CD4-positive, alpha-beta T cell treated with Interferon gamma for 1 hour (primary cell): ENCODE data around the gene CDCA7L.
"Not testable (repeated sequence)": the region's sequence is repeated elsewhere in the genome, so short reads cannot be mapped to it uniquely, and the experiment has no call there.

Experiments
- DNase-seq: peaks from one replicate; pipeline ENCODE4 v3.0.0-alpha.2; 2020

CDCA7L gene

GRCh38 chr7:21943436-21943835 lies 2.3 kb downstream of the CDCA7L start:
- no peak for DNase-seq

GRCh38 chr7:21942955-21943354 lies 2.7 kb downstream of the CDCA7L start:
- no peak for DNase-seq

GRCh38 chr7:21941611-21942141 lies 4.0 kb downstream of the CDCA7L start:
- DNase-seq: peak; percentile 34

DNA sequence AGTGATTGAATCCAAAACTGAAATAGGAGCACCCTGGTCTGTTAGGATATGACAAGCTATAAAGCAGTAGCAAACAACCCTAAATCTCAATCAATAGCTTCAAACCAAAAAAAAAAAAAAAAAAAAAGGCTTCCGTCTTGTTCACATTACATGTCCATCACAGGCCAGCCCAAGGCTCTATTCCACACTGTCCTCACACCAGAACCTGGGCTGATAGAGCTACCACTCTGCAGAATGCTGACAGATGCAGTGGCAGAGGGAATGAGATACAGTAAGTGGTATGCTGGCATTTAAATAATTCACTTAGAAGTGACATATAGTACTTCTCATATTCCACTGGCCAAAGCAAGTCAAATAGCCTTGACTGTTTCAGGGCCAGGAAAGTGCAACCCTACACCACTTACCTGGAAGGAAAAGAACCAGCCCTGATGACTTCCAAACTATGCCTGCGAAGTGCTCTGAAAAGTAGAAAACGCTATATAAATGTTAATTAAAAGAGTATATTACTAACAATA lies 5.8 kb downstream of the CDCA7L start:
- no peak for DNase-seq

DNA sequence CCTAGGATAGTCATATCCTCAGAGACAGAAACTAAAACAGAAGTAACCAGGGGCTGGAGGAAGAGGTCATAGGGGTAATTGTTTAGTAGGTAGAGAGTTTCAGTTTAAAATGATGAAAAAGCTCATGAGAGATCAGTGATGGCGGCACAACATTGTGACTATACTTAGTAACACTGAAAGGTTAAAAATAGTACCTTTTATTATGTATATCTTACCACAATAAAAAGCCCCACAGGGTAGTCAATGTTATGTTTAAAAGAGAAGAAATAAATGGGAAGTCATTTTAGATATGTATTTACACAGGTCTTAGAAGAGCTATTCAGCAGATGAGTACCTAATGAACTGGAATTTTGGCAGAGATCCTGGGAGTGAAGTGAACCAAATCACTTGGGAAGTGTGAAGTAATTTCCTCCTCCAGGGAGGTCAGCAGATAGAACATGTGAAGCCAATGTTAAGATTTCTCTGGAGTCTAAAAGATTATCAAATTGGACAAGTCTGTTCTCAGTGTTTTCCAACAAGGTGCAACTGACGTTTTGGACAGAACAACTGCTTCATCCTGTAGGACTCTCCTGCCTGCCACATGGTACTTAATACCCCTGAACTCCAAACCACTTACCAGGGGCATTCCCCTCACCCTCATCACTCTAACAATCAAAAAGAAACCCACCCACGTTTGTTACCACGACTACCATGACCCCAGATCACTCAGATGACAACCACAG lies 6.4 kb downstream of the CDCA7L start:
- no peak for DNase-seq

DNA sequence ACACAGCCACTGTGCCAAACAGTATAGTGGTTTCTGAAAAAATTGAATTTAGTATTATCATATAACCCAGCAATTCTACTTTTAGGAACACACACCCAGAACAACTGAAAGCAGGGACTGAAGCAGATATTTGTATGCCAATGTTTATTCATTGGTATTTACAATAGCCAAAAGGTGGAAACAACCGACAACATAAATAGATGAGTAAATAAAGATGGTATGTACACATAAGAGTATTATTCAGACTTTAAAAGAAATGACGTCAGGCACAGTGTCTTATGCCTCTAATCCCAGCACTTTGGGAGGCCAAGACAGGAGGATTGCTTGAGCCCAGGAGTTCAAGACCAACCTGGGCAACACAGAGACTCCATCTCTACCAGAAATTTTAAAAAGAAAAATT lies 7.2 kb downstream of the CDCA7L start:
- DNase-seq: no peak

GRCh38 chr7:21934808-21935207 lies 10.9 kb downstream of the CDCA7L start:
- DNase-seq: no peak

- DNase-seq: not testable (repeated sequence)
Measured at GRCh38 chr7:21933293-21933692, 12.4 kb downstream of the CDCA7L start.

DNA sequence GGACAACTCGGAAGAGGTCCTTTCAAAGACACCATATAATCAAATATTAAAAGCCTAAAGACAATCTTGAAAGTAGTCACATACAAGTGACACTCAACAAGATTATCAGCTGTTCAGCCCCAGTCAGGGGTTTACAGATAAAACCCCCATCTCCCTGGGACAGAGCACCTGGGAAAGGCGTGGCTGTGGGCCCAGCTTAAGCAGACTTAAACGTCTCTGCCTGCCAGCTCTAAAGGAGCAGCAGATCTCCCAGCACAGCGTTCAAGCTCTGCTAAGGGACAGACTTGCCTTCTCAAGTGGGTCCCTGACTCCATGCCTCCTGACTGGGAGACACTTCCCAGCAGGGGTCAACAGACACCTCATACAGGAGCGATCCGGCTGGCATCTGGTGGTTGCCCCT lies 18.0 kb downstream of the CDCA7L start:
- no peak for DNase-seq

- DNase-seq: no peak
Measured at GRCh38 chr7:21926448-21926847, 19.3 kb downstream of the CDCA7L start.

DNA sequence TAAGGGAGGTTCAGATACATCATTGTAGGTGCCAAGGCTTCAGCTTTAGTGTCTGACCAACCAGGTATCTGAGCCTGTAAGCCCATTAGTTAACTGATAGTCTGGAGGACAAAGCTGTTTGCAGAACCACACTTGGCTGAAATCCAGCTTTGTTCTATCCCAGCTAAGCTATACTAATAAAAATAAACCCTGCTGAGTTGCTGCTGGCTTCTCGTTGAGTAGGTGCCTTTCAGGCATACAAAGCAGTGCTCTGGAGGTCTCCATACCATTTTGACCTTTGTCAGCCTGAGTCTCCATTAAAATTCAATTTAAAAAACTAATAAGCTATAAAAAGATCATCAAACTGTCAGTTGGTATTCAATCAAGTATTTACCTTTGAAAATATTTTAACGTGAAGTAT lies 22.0 kb downstream of the CDCA7L start:
- DNase-seq: no peak

DNA sequence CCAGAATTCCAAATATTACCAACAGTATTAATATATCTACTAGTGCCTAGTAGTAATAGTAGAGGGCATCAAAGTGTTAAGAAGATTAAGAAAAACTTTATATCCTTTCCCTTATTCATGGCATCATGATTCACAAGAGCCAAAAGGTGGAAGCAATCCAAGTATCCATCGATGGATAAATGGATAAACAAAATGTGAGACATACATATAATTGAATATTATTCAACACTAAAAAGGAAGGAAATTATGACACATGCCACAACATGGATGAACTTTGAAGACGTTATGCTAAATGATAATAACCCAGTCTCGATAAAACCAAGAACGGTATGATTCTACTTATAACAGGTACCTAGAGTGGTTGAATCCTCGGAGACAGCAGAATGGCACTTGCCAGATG lies 23.1 kb downstream of the CDCA7L start:
- no peak for DNase-seq

- no peak for DNase-seq
Measured at GRCh38 chr7:21920936-21921335, 24.8 kb downstream of the CDCA7L start.

- no peak for DNase-seq
Measured at GRCh38 chr7:21918216-21918615, 27.5 kb downstream of the CDCA7L start.

GRCh38 chr7:21916629-21917028 lies 29.1 kb downstream of the CDCA7L start:
- DNase-seq: no peak

DNA sequence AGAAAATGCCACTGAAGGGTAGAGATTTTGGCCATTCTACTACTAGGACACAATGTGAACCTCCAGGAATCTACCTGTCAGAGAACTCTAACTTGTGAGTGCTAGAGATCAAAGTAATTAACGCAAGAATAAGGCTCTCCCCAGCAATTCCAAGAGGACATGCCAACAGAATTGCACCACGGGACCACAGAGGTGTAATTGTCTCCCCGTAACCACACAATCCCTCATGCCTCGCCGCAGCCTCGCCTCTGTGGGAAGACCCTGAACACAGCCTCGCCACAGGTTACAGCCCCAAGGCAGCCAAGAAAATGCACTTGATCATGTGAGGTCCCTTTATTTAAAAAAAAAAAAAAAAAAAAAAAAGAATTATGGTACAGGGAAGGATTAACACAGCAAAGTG lies 29.5 kb downstream of the CDCA7L start:
- DNase-seq: no peak

DNA sequence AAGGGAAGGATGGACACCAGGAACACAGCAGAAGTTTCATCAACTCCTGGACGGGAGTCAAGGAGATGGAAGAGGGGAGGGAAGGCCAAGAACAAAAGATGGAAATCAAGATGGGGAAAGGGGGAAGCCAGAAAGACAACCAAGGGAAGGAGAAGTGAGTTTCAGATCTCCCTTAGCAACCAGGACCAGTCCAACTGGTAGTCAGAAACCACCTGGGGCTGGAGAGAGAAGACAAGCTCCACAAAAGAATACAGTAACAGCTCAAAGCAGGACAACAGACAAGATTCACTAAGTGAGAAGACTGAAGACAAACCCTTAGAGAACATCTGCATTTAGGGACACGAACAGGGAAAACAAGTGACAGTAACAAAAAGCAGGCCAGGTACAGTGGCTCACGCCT lies 30.6 kb downstream of the CDCA7L start:
- no peak for DNase-seq

DNA sequence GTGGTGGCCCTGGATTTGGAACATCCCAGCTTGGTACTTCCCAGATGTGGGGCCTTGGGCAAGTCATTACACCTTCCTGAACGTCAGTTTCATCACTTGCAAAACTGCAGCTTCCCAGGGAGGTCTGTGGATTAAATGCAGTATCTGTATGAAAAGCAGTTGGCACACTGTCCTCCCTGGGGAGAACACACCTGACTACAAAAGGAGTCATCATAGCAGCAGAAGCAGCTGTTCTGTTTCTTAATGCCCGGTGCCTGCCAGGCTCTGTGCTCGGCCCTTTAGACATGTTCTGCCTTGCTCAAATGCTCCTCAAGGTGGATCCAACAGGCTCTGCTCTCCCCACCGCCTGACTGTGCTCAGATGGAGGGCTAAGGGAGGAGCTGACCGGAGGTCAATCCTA lies 31.0 kb downstream of the CDCA7L start:
- DNase-seq: no peak

GRCh38 chr7:21912931-21913780 lies 32.5 kb downstream of the CDCA7L start:
- DNase-seq: no peak

- DNase-seq: no peak
Measured at GRCh38 chr7:21912305-21912704, 33.4 kb downstream of the CDCA7L start.

- no peak for DNase-seq
Measured at GRCh38 chr7:21911341-21911875, 34.3 kb downstream of the CDCA7L start.

GRCh38 chr7:21910253-21910652 lies 35.4 kb downstream of the CDCA7L start:
- no peak for DNase-seq

DNA sequence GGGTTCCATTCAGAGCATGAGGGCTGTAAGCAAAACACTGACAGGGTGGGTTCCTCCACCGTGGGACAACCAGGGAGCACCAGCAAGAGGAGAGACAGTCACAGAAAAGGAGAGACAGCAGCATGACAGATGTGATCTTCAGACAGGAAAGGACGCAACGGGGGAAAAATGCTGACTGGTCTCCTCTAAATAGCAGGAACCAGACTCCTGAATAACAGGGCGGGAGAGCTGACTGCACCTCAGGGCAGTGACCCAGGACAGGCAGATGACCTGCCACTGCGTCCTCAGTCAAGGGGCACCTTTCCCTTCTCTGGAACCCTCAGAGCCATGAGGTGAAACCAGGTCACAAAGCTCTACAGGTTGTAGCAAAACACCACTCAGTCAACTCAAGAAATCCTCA lies 37.0 kb downstream of the CDCA7L start:
- no peak for DNase-seq
